Activated naive CD4-positive, alpha-beta T cell treated with anti-CD3 and anti-CD28 coated beads for 36 hours (primary cell): Measurements from ENCODE around the gene PARP12. TPM values are rescaled to one million over a fixed set of nuclear protein-coding genes. Genes with fewer than 3 reads are reported as not detected.

Experiments
- CTCF ChIA-PET: fragments of 350-600 bp; sonication (Branson Sonifier 250); formaldehyde crosslinking; loops from one replicate; lab custom pipeline; 2021; ENCODE audit warnings: antibody characterized with exemption; lab: Charles Lee
- DNase-seq: peaks from one replicate; pipeline ENCODE4 v3.0.0-alpha.2; 2020
- H3K27ac Mint-ChIP-seq: one replicate; pipeline ENCODE4 v1.8.0; 2021; ENCODE audit warnings: mild to moderate bottlenecking, mixed read lengths
- H3K27me3 Mint-ChIP-seq: one replicate; pipeline ENCODE4 v1.8.0; 2021; ENCODE audit warnings: low read depth, mixed read lengths
- H3K36me3 Mint-ChIP-seq: one replicate; pipeline ENCODE4 v1.8.0; 2021; ENCODE audit warnings: low read depth, mixed read lengths
- H3K4me1 Mint-ChIP-seq: one replicate; pipeline ENCODE4 v1.8.0; 2021; ENCODE audit warnings: low read depth, mixed read lengths
- H3K4me3 Mint-ChIP-seq: one replicate; pipeline ENCODE4 v1.8.0; 2021; ENCODE audit warnings: mild to moderate bottlenecking, moderate library complexity, mixed read lengths
- H3K9me3 Mint-ChIP-seq: one replicate; pipeline ENCODE4 v1.8.0; 2021; ENCODE audit warnings: mixed read lengths
- intact Hi-C: fragments of 100-400 bp; cut with micrococcal nuclease; formaldehyde crosslinking; loops from one replicate; pipeline ENCODE4 v1.15.1; 2023
- total RNA-seq, 2 experiments: library from RNA; stranded (reverse); gene quantifications; one replicate each; pipeline ENCODE4 v1.2.3, GENCODE V29; 2021

The PARP12 gene
- total RNA-seq, 2 experiments from 2014 or later: 25.2 to 25.3 TPM

- Mint-ChIP-seq H3K27ac (no peak overlapping the region), H3K27me3 (no peaks in the 10 kb centered on the region), H3K4me3 (no peak overlapping the region), H3K4me1 (no peaks in the 10 kb centered on the region), H3K36me3 (no peaks in the 10 kb centered on the region), H3K9me3 (no peaks in the 10 kb centered on the region)
- DNase-seq: no peak
- intact Hi-C loops: no loop called here
- CTCF ChIA-PET: no interaction called here
These were observed 70.3 kb downstream of the PARP12 start for GRCh38 chr7:139992353-139993044.

- intact Hi-C loops: no loop called here
- Mint-ChIP-seq H3K4me1 (no peaks in the 10 kb centered on the region), H3K36me3 (no peaks in the 10 kb centered on the region), H3K4me3 (no peak overlapping the region), H3K27me3 (no peaks in the 10 kb centered on the region), H3K9me3 (no peaks in the 10 kb centered on the region), H3K27ac (no peak overlapping the region)
- no peak for DNase-seq
- CTCF ChIA-PET: no interaction called here
These were observed 70.8 kb downstream of the PARP12 start for GRCh38 chr7:139991911-139992310.

GRCh38 chr7:139991269-139991666 lies 71.5 kb downstream of the PARP12 start:
- no peaks in the 10 kb centered on the region for H3K9me3 Mint-ChIP-seq
- intact Hi-C loops: no loop called here
- CTCF ChIA-PET: no interaction called here
- no peak for DNase-seq
- H3K4me1 Mint-ChIP-seq: no peaks in the 10 kb centered on the region
- H3K27me3 Mint-ChIP-seq: no peaks in the 10 kb centered on the region
- no peaks in the 10 kb centered on the region for H3K36me3 Mint-ChIP-seq
- no peak overlapping the region for H3K4me3 Mint-ChIP-seq
- no peak overlapping the region for H3K27ac Mint-ChIP-seq

GRCh38 chr7:139990571-139991268 lies 72.0 kb downstream of the PARP12 start:
- Mint-ChIP-seq H3K27ac (no peak overlapping the region), H3K9me3 (no peaks in the 10 kb centered on the region), H3K4me1 (no peaks in the 10 kb centered on the region), H3K27me3 (no peaks in the 10 kb centered on the region), H3K4me3 (no peak overlapping the region), H3K36me3 (no peaks in the 10 kb centered on the region)
- intact Hi-C loops: no loop called here
- CTCF ChIA-PET: interaction anchor here (1.2 kb wide), 1 partner anchor 12 kb away, joined by 3 read pairs; no protein-coding TSS in a partner anchor
- no peak for DNase-seq

- H3K27me3 Mint-ChIP-seq: no peaks in the 10 kb centered on the region
- H3K36me3 Mint-ChIP-seq: no peaks in the 10 kb centered on the region
These were observed 72.6 kb downstream of the PARP12 start for GRCh38 chr7:139990142-139990535.

GRCh38 chr7:139989366-139990141 lies 73.2 kb downstream of the PARP12 start:
- no peaks in the 10 kb centered on the region for H3K9me3 Mint-ChIP-seq
- H3K4me1 Mint-ChIP-seq: no peaks in the 10 kb centered on the region
- CTCF ChIA-PET: interaction anchor here (1.2 to 1.6 kb wide), 3 partner anchors 13 to 370 kb away, joined by 3 to 6 read pairs (median 3); no protein-coding TSS in a partner anchor
- DNase-seq: no peak
- no peak overlapping the region for H3K27ac Mint-ChIP-seq
- H3K27me3 Mint-ChIP-seq: no peaks in the 10 kb centered on the region
- intact Hi-C loops: no loop called here
- no peaks in the 10 kb centered on the region for H3K36me3 Mint-ChIP-seq
- H3K4me3 Mint-ChIP-seq: no peak overlapping the region

More at GRCh38 chr7:139990142-139990535, 72.6 kb downstream of the PARP12 start:
- no peaks in the 10 kb centered on the region for H3K9me3 Mint-ChIP-seq
- H3K4me3 Mint-ChIP-seq: no peak overlapping the region
- intact Hi-C loops: no loop called here
- H3K27ac Mint-ChIP-seq: no peak overlapping the region
- DNase-seq: no peak
- no peaks in the 10 kb centered on the region for H3K4me1 Mint-ChIP-seq
- CTCF ChIA-PET: interaction anchor here (1.2 kb wide), 1 partner anchor 13 kb away, joined by 3 read pairs; no protein-coding TSS in a partner anchor

GRCh38 chr7:139987691-139988516 lies 74.8 kb downstream of the PARP12 start:
- no peak for DNase-seq
- Mint-ChIP-seq H3K4me1 (no peaks in the 10 kb centered on the region), H3K36me3 (no peaks in the 10 kb centered on the region), H3K9me3 (no peaks in the 10 kb centered on the region), H3K27me3 (no peaks in the 10 kb centered on the region), H3K4me3 (no peak overlapping the region), H3K27ac (no peak overlapping the region)
- CTCF ChIA-PET: interaction anchor here (0.5 to 1.6 kb wide), 7 partner anchors 9 to 375 kb away, joined by 3 to 7 read pairs (median 3); no protein-coding TSS in a partner anchor
- intact Hi-C loops: no loop called here

- Mint-ChIP-seq H3K36me3 (no peaks in the 10 kb centered on the region), H3K27me3 (no peaks in the 10 kb centered on the region), H3K4me3 (no peak overlapping the region), H3K27ac (no peak overlapping the region), H3K9me3 (no peaks in the 10 kb centered on the region), H3K4me1 (no peaks in the 10 kb centered on the region)
- intact Hi-C loops: no loop called here
- DNase-seq: no peak
- CTCF ChIA-PET: interaction anchor here (0.8 to 0.9 kb wide), 2 partner anchors 18 to 367 kb away, joined by 3 read pairs; no protein-coding TSS in a partner anchor
These were observed 76.9 kb downstream of the PARP12 start for GRCh38 chr7:139985811-139986210.

- intact Hi-C loops: no loop called here
- no peak overlapping the region for H3K27ac Mint-ChIP-seq
- peaks cover 8% of the 10 kb centered on the region for H3K4me1 Mint-ChIP-seq
- no peaks in the 10 kb centered on the region for H3K36me3 Mint-ChIP-seq
- DNase-seq: no peak
- no peak overlapping the region for H3K4me3 Mint-ChIP-seq
- CTCF ChIA-PET: interaction anchor here (0.8 to 0.9 kb wide), 2 partner anchors 19 to 366 kb away, joined by 3 read pairs; no protein-coding TSS in a partner anchor
- H3K27me3 Mint-ChIP-seq: no peaks in the 10 kb centered on the region
- H3K9me3 Mint-ChIP-seq: no peaks in the 10 kb centered on the region
These were observed 77.9 kb downstream of the PARP12 start for GRCh38 chr7:139984642-139985539.

- H3K4me3 Mint-ChIP-seq: no peak overlapping the region
- no peaks in the 10 kb centered on the region for H3K27me3 Mint-ChIP-seq
- intact Hi-C loops: no loop called here
- H3K27ac Mint-ChIP-seq: no peak overlapping the region
- DNase-seq: no peak
- no peaks in the 10 kb centered on the region for H3K36me3 Mint-ChIP-seq
- H3K4me1 Mint-ChIP-seq: peaks cover 11% of the 10 kb centered on the region
- no peaks in the 10 kb centered on the region for H3K9me3 Mint-ChIP-seq
- CTCF ChIA-PET: no interaction called here
These were observed 79.5 kb downstream of the PARP12 start for GRCh38 chr7:139982927-139983920.
